ENCODE results near the gene VEZF1. TPM values are rescaled to one million over a fixed set of nuclear protein-coding genes. Genes with fewer than 3 reads are reported as not detected.
"Not testable (repeated sequence)": the region's sequence is repeated elsewhere in the genome, so short reads cannot be mapped to it uniquely, and the experiment has no call there.

The VEZF1 gene
- total RNA-seq, 2 donors from 2014 or later = 56.1 to 61.8 TPM

DNA sequence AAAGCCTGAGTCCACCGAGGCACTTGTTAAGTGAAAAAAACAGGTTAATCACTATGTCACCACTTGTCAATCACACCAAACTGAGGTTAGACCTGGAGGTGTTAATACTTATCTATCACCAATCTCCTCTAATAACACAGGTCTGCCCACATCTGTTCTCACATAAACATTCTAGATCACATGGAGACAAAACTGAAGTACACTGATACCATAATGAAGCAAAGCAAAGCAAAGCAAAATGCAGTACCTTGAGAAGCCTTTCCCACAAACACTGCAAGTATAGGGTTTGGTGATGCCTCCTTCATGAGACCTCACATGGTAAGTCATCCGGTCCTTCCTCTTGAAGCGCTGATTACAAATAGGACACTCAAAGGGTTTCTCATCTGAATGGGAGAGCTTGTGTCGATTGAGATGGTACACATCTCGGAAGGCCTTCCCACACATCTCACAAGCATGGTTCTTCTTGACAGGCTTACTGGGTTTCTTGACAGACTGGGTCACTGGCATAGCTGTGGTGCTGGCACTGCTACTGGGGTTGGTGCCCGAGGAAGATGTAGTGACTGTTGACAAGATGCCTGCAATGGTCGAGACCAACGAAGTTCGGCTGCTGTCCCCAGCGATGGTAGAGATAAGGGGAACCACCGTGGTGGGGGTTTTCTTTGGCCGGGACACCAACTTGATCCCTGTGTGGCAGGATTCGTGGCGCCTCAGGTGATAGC lies 5.4 kb downstream of the VEZF1 start:
- intact Hi-C loops (cut with DNase I) = no loop called here
- DNase-seq (ENCODE audit: low spot score) = peak; percentile 38

GRCh38 chr17:57980522-57980921 lies 7.5 kb downstream of the VEZF1 start:
- intact Hi-C loops (cut with DNase I) = no loop called here
- DNase-seq (ENCODE audit: low spot score) = no peak

GRCh38 chr17:57979076-57979475 lies 9.0 kb downstream of the VEZF1 start:
- intact Hi-C loops (cut with DNase I) = no loop called here
- DNase-seq (ENCODE audit: low spot score) = no peak

- DNase-seq (ENCODE audit: low spot score) = no peak
- intact Hi-C loops (cut with DNase I) = no loop called here
These were observed 11.5 kb downstream of the VEZF1 start for GRCh38 chr17:57976594-57976993.

- DNase-seq (ENCODE audit: low spot score) = peak; percentile 49
- intact Hi-C loops (cut with DNase I) = no loop called here
These were observed 13.0 kb downstream of the VEZF1 start for GRCh38 chr17:57975044-57975443.

DNA sequence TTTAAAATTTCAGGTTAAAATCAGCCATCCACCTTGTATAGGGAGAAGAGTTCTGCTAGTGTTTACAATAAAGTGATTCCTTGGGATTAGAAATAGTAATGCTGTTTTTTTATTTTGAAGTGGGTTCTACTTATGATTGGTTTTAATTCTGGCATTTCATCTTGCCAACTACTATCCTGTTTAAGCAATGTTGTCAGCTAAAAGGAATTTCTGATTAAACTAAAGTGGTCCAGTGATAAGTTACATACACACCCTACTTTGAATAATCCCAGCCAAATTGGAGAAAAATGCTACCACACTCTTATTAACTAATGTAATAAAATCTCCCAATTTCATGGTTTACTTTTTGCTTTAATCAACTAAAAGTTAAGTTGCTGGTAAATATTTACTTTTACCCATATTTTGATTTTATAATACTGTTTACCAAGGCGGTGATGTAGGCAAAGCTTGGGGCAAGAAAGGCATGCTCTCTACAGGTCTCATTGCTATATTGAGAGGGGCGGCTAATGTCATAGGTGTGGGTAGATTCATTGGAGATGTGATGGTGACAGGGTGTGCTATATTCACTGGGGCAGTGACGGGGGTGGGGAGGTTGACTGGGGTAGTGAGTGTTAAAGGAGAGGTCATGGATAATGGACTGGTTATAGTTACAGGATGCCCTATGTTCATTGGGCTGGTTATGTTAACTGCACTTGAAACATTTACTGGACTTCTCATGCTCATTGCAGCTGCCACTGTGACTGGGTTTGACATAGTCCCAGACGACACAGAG lies 13.8 kb downstream of the VEZF1 start:
- intact Hi-C loops (cut with DNase I); DNase-seq (ENCODE audit: low spot score): not testable (repeated sequence)

- peak; percentile 25 for DNase-seq (ENCODE audit: low spot score)
- intact Hi-C loops (cut with DNase I) = no loop called here
These were observed 15.9 kb downstream of the VEZF1 start for GRCh38 chr17:57972151-57972550.

- DNase-seq (ENCODE audit: low spot score) = peak; percentile 18
- intact Hi-C loops (cut with DNase I) = no loop called here
These were observed 16.5 kb downstream of the VEZF1 start for GRCh38 chr17:57971572-57971971.

DNA sequence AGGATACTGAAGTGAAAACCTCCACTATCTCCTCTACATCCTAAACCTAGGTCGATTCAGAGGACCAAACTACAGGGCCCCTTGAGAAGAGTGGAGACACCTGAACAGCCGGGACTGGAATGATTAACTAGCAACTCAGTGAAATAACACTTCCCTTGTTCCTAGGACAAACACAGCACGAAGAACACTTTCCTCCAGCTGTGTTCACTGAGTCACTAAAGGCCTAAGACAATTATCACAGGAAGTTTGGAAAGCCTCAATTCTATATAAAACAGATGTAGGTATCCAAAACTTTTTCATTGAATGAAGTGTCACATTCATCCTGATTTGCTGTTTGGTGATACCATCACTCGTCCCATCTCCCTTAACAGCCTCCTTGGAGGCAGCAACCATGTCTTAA lies 17.3 kb downstream of the VEZF1 start:
- intact Hi-C loops (cut with DNase I) = no loop called here
- DNase-seq (ENCODE audit: low spot score) = no peak

DNA sequence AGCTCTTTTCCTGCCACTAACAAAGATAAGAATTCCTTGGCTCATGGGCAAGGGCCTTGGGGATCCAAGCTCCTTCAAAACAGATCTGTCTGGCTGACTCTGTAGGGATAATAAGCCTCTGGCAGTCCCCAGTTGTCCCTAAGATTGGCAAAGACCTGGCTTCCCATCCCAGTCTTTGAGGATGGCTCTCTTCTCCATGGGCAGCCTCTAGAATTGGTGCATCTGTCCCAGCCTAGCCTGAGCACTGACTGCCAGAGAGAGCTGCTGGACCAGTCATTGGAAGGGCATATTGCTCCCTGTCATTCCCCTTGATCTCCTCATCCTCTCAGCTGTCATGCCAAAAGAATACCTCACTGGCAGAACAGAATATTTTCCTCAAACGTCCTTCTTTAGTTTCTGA lies 19.6 kb downstream of the VEZF1 start:
- intact Hi-C loops (cut with DNase I) = no loop called here
- no peak for DNase-seq (ENCODE audit: low spot score)

DNA sequence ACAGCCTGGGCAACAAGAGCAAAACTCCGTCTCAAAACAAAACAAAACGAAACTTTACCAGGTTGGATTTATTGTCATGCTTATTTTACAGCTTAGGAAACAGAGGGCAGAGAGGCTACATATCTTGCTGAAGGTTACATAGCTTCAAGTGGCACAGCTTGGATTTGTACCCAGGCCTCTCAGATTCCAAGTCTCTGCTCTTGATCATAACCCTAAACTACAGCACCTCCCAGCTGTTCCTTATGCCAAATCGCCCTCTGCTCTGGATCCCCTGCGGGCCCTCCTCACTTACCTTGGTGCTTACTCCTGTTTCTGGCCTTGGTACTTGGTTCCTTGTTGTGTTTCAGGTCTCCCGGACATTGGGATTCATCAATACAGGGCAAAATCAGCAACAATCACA lies 21.2 kb downstream of the VEZF1 start:
- intact Hi-C loops (cut with DNase I) = no loop called here
- DNase-seq (ENCODE audit: low spot score) = no peak

GRCh38 chr17:57966246-57966645 lies 21.8 kb downstream of the VEZF1 start:
- intact Hi-C loops (cut with DNase I) = no loop called here
- DNase-seq (ENCODE audit: low spot score) = peak; percentile 35

DNA sequence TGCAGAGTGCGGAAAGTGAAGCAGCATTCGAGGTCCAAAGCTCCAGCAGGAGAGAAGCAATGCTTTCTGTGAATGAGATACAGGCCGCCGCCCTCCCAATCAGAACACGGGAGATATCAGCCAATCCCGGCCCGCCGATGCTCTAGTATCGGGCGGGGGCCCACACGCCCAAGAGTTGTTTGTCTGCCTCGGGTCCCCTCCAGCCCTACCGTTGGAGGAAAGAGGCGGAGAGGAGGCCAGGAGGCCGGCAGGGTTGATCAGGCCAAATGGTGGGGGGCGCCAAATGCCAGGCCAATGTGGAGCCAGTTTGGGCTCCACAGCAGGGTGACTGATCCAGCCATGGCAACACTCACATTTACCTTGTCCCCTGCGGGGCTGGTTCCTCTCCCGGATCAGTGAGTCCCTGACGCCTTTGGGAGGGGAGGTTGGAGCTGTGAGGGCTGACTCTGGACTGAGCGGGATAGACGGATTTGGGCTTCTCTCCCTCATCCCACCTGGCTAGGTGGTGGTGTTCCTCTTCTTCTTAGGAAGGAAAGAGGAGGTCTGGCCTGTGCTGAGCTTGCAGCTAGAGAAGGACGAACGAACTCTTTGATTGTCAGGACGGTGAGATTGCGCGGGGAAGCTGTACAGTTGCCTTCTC lies 22.4 kb downstream of the VEZF1 start:
- DNase-seq (ENCODE audit: low spot score) = peak; percentile 72
- intact Hi-C loops (cut with DNase I) = no loop called here

- intact Hi-C loops (cut with DNase I) = no loop called here
These were observed 24.9 kb downstream of the VEZF1 start for GRCh38 chr17:57963149-57963511.

GRCh38 chr17:57962279-57963148 lies 25.5 kb downstream of the VEZF1 start:
- intact Hi-C loops (cut with DNase I) = no loop called here
- DNase-seq (ENCODE audit: low spot score) = peak; percentile 56

More at GRCh38 chr17:57963149-57963511, 24.9 kb downstream of the VEZF1 start:
- no peak for DNase-seq (ENCODE audit: low spot score)

GRCh38 chr17:57959929-57960328 lies 28.1 kb downstream of the VEZF1 start:
- intact Hi-C loops (cut with DNase I) = loop anchor here (5.0 to 10.0 kb wide), 2 partner anchors 65 to 68 kb away; no protein-coding TSS in a partner anchor
- DNase-seq (ENCODE audit: low spot score) = peak; percentile 65

- peak; percentile 29 for DNase-seq (ENCODE audit: low spot score)
These were observed 29.7 kb downstream of the VEZF1 start for GRCh38 chr17:57958391-57958790.

DNA sequence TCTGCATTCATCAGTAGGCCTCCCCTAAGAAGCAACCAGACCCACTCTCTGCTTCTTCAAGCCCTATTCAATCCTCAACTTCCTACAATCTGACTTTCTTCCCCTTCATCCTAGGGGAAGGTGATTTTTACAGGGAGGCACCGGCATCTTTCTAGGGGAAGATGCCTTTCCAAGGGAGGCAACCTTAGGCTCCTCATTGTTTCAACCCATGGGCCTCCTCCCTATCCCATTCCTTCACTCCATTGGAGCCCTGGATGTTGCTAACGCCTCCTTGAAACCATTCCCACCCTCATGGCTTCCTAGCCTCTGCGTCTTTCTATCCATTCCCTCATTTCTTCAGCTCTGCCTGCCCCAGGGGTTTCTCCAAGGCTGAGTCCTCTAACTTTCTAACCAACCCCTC lies 30.2 kb downstream of the VEZF1 start:
- intact Hi-C loops (cut with DNase I) = loop anchor here (5.0 to 10.0 kb wide), 2 partner anchors 63 to 66 kb away; no protein-coding TSS in a partner anchor
- DNase-seq (ENCODE audit: low spot score) = no peak

More at GRCh38 chr17:57958391-57958790, 29.7 kb downstream of the VEZF1 start:
- intact Hi-C loops (cut with DNase I) = loop anchor here (5.0 to 10.0 kb wide), 2 partner anchors 64 to 66 kb away; no protein-coding TSS in a partner anchor

Measured in posterior vena cava (tissue), 2 donors.